K562 (cell line): Measurements from ENCODE around the gene IL6ST. TPM values are rescaled to one million over a fixed set of nuclear protein-coding genes. Genes with fewer than 3 reads are reported as not detected.
A peak's percentile ranks its signal among the peaks of the same experiment; 100 is the strongest.

ENCODE experiments used
- EZH2 ChIP-seq: IDR thresholded peaks from 2 replicates; pipeline ENCODE4 v1.6.1; 2012; ENCODE audit warnings: low read depth, mild to moderate bottlenecking, inconsistent platforms, low read length, borderline replicate concordance
- FOSL1 ChIP-seq: fragments of 200-800 bp; sonication (Bioruptor generic); conservative IDR thresholded peaks from 2 replicates; pipeline ENCODE4 v1.6.1; 2016; ENCODE audit warnings: missing genetic modification characterization, missing compliant biosample characterization
- GMEB1 ChIP-seq: fragments of 250-450 bp; sonication (Bioruptor Pico); IDR thresholded peaks from 2 replicates; pipeline ENCODE4 v1.4.0; 2020; ENCODE audit warnings: mild to moderate bottlenecking
- GTF3C2 ChIP-seq: IDR thresholded peaks from 3 replicates; pipeline ENCODE4 v1.6.1; 2011; ENCODE audit warnings: borderline replicate concordance, mild to moderate bottlenecking, moderate library complexity; ENCODE audit not compliant: insufficient read length; ENCODE audit errors: extremely low read depth
- HLTF ChIP-seq: fragments of 450-650 bp; IDR thresholded peaks from 2 replicates; pipeline ENCODE4 v1.6.1; 2016
- HMG20A ChIP-seq: fragments of 450-650 bp; formaldehyde crosslinking; conservative IDR thresholded peaks from 2 replicates; pipeline ENCODE4 v1.4.0; 2020; ENCODE audit warnings: mild to moderate bottlenecking, mixed read lengths
- HSF4 ChIP-seq: fragments of 250-450 bp; sonication (Bioruptor Pico); IDR thresholded peaks from 2 replicates; pipeline ENCODE4 v2.1.2; 2022; ENCODE audit warnings: mild to moderate bottlenecking, moderate library complexity, borderline replicate concordance
- NCOA1 ChIP-seq: fragments of 450-650 bp; IDR thresholded peaks from 2 replicates; pipeline ENCODE4 v1.6.1; 2016; ENCODE audit warnings: low read depth
- NCOA2 ChIP-seq, 2 experiments: fragments of 450-650 bp; IDR thresholded peaks; 2 replicates each; pipeline ENCODE4 v1.6.1; 2018; ENCODE audit warnings: mild to moderate bottlenecking in 2 of 2, moderate library complexity in 1 of 2; ENCODE audit not compliant: partially characterized antibody in 2 of 2
- NR0B1 ChIP-seq: fragments of 450-650 bp; IDR thresholded peaks from one replicate; pipeline ENCODE4 v1.6.1; 2018; ENCODE audit warnings: mild to moderate bottlenecking, moderate library complexity; ENCODE audit not compliant: partially characterized antibody
- RBM15 ChIP-seq: fragments of 200-400 bp; formaldehyde crosslinking; IDR thresholded peaks from 2 replicates; pipeline ENCODE4 v1.6.1; 2018; ENCODE audit warnings: mild to moderate bottlenecking, low read length, moderate library complexity; ENCODE audit not compliant: insufficient read depth
- SNAPC5 ChIP-seq: fragments of 250-450 bp; sonication (Bioruptor Pico); IDR thresholded peaks from 2 replicates; pipeline ENCODE4 v1.8.0; 2021; ENCODE audit warnings: moderate library complexity, mild to moderate bottlenecking, inconsistent platforms
- UBTF ChIP-seq, 2 experiments: IDR thresholded peaks; 2 replicates each; pipeline ENCODE4 v1.6.1; 2012; ENCODE audit warnings: improper control_type of control experiment in 2 of 2, low read depth in 2 of 2, low read length in 2 of 2, borderline replicate concordance in 1 of 2
- ZFP36 ChIP-seq: fragments of 150-350 bp; IDR thresholded peaks from 2 replicates; pipeline ENCODE4 v1.6.1; 2018; ENCODE audit warnings: low read length, low read depth; ENCODE audit not compliant: partially characterized antibody
- ZNF277 ChIP-seq: fragments of 250-450 bp; sonication (Bioruptor Pico); IDR thresholded peaks from 2 replicates; pipeline ENCODE4 v1.8.0; 2022; ENCODE audit warnings: inconsistent platforms, mild to moderate bottlenecking, moderate library complexity, borderline replicate concordance
- ZNF507 ChIP-seq: conservative IDR thresholded peaks from 2 replicates; pipeline ENCODE4 v1.6.1; 2017; ENCODE audit warnings: missing genetic modification characterization, missing compliant biosample characterization
- ZNF57 ChIP-seq: fragments of 450-650 bp; formaldehyde crosslinking; IDR thresholded peaks from 2 replicates; pipeline ENCODE4 v1.4.0; 2020; ENCODE audit warnings: mild to moderate bottlenecking, moderate library complexity
- ZNF589 ChIP-seq: fragments of 200-800 bp; sonication (Bioruptor generic); IDR thresholded peaks from 2 replicates; pipeline ENCODE4 v1.6.1; 2016; ENCODE audit warnings: low read depth, missing genetic modification characterization, missing compliant biosample characterization
- polyA plus RNA-seq, 8 experiments: library from polyadenylated mRNA; depleted of rRNA in 4 of 8; stranded (reverse) in 5 of 8; unstranded in 3 of 8; fragments of >200 nt; fragmentation: Nextera tagmentation in 2 of 8; fragmentation: Illumina TruSeq in 1 of 8; extraction: Ambion mirVana in 2 of 8; extraction: Trizol in 1 of 8; gene quantifications; 2 replicates each; pipeline versions ENCODE4 v1.2.1 to v1.2.3, GENCODE V29; 2011 to 2014; ENCODE audit warnings: inconsistent platforms in 1 of 8, missing spikeins in 1 of 8
- total RNA-seq, 7 experiments: library from RNA; depleted of rRNA in 6 of 7; stranded (reverse); fragments of >200 nt in 6 of 7; fragmentation: Illumina TruSeq in 2 of 7; extraction: Trizol in 2 of 7; gene quantifications; 2 replicates each; pipeline versions ENCODE4 v1.2.1 to v1.2.3, GENCODE V29; 2011 to 2021; ENCODE audit warnings: low replicate concordance in 1 of 7

The IL6ST gene
- total and polyA plus RNA-seq, 9 of the 15 experiments (the other 6 are each of a cell fraction or from before 2014, with no cell fraction given) = 2.0 to 27.0 (median 7.9) TPM

GRCh38 chr5:55994495-55994997 lies at the start of gene IL6ST (continued):
- TF ChIP-seq SNAPC5 (CRISPR knock-in tag) (no peak), ZNF57 (CRISPR knock-in tag) (no peak), UBTF (IDR thresholded peaks at IDR 0.05; ENCODE audit: borderline replicate concordance in 1 of 2, low read depth in 2 of 2, low read length in 2 of 2) (peak in 1 of 2 experiments; percentile 64; a peak in 1 of 4 replicates), ZNF507 (tag) (no peak), NCOA1 (peak; percentile 31; the same call in 1 of the 2 replicates), GTF3C2 (no peak), ZNF589 (no peak), HSF4 (CRISPR knock-in tag) (no peak), NR0B1 (no peak), ZNF277 (CRISPR knock-in tag) (no peak), EZH2 (no peak), NCOA2 (IDR thresholded peaks at IDR 0.05; ENCODE audit: partially characterized antibody in 2 of 2) (no peak), HMG20A (CRISPR knock-in tag) (no peak), HLTF (no peak), RBM15 (no peak), GMEB1 (no peak), ZFP36 (no peak), FOSL1 (tag) (peak; percentile 8; the same call in 1 of the 2 replicates)
